WTC11 (cell line): ENCODE results near the gene UBN1.

Experiments used
- CREB1 ChIP-seq: sonication (generic); formaldehyde crosslinking; IDR thresholded peaks from 2 replicates; pipeline ENCODE4 v1.8.0; 2023; ENCODE audit warnings: mild to moderate bottlenecking, missing genetic modification reagents
- NR1H2 ChIP-seq: sonication (generic); formaldehyde crosslinking; IDR thresholded peaks from 2 replicates; pipeline ENCODE4 v1.9.0; 2021; ENCODE audit warnings: mild to moderate bottlenecking, moderate library complexity, missing genetic modification reagents
- TP53 ChIP-seq: sonication (generic); formaldehyde crosslinking; IDR thresholded peaks from 2 replicates; pipeline ENCODE4 v1.8.1; 2023; ENCODE audit warnings: mild to moderate bottlenecking, missing genetic modification reagents
- TF ChIP-seq, protein P1 (sequence below): sonication (generic); formaldehyde crosslinking; IDR thresholded peaks from 2 replicates; pipeline ENCODE4 v1.8.1; 2023; ENCODE audit warnings: mild to moderate bottlenecking, missing genetic modification reagents, moderate library complexity
- TF ChIP-seq, protein P2 (sequence below): sonication (generic); formaldehyde crosslinking; IDR thresholded peaks from 2 replicates; pipeline ENCODE4 v1.8.0; 2022; ENCODE audit warnings: mild to moderate bottlenecking, missing genetic modification reagents
- TF ChIP-seq, protein P3 (sequence below): fragments of 200-600 bp; IDR thresholded peaks from 2 replicates; pipeline ENCODE4 v1.8.0; 2022; ENCODE audit warnings: antibody characterized with exemption
- TF ChIP-seq, protein P4 (sequence below): sonication (generic); formaldehyde crosslinking; IDR thresholded peaks from 2 replicates; pipeline ENCODE4 v1.8.0; 2022; ENCODE audit warnings: mild to moderate bottlenecking, missing genetic modification reagents
- TF ChIP-seq, protein P5 (sequence below): sonication (generic); formaldehyde crosslinking; IDR thresholded peaks from 2 replicates; pipeline ENCODE4 v1.8.1; 2023; ENCODE audit warnings: mild to moderate bottlenecking, missing genetic modification reagents

DNA sequence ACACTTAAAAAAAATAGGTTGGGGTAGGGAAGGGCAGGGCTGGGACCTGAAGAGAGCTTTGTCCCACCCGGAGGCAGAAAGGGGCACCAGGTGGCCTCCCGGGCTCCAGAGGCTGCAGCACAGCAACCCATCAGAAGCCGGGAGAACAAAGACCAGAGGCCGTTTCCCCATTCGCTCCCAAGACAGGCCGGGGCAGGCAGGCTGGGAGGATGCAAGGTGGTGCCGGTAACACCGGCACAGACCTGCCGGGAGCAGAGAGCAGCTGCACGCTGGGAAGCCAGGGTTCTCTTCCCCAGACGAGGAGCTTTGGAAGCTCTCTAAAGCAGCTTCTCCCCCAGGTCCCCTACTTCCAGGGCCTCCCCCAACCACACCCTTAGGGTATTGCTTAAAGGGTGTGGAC lies 84.1 kb downstream of the UBN1 start:
- TF ChIP-seq, protein P1, sequence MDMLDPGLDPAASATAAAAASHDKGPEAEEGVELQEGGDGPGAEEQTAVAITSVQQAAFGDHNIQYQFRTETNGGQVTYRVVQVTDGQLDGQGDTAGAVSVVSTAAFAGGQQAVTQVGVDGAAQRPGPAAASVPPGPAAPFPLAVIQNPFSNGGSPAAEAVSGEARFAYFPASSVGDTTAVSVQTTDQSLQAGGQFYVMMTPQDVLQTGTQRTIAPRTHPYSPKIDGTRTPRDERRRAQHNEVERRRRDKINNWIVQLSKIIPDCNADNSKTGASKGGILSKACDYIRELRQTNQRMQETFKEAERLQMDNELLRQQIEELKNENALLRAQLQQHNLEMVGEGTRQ, result no peak
- TF ChIP-seq NR1H2 (CRISPR knock-in tag), result no peak
- TF ChIP-seq CREB1 (CRISPR knock-in tag), result no peak
- TF ChIP-seq, protein P2, sequence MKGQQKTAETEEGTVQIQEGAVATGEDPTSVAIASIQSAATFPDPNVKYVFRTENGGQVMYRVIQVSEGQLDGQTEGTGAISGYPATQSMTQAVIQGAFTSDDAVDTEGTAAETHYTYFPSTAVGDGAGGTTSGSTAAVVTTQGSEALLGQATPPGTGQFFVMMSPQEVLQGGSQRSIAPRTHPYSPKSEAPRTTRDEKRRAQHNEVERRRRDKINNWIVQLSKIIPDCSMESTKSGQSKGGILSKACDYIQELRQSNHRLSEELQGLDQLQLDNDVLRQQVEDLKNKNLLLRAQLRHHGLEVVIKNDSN (CRISPR knock-in tag), result no peak
- TF ChIP-seq, protein P3, sequence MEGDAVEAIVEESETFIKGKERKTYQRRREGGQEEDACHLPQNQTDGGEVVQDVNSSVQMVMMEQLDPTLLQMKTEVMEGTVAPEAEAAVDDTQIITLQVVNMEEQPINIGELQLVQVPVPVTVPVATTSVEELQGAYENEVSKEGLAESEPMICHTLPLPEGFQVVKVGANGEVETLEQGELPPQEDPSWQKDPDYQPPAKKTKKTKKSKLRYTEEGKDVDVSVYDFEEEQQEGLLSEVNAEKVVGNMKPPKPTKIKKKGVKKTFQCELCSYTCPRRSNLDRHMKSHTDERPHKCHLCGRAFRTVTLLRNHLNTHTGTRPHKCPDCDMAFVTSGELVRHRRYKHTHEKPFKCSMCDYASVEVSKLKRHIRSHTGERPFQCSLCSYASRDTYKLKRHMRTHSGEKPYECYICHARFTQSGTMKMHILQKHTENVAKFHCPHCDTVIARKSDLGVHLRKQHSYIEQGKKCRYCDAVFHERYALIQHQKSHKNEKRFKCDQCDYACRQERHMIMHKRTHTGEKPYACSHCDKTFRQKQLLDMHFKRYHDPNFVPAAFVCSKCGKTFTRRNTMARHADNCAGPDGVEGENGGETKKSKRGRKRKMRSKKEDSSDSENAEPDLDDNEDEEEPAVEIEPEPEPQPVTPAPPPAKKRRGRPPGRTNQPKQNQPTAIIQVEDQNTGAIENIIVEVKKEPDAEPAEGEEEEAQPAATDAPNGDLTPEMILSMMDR, result no peak
- TF ChIP-seq, protein P4, sequence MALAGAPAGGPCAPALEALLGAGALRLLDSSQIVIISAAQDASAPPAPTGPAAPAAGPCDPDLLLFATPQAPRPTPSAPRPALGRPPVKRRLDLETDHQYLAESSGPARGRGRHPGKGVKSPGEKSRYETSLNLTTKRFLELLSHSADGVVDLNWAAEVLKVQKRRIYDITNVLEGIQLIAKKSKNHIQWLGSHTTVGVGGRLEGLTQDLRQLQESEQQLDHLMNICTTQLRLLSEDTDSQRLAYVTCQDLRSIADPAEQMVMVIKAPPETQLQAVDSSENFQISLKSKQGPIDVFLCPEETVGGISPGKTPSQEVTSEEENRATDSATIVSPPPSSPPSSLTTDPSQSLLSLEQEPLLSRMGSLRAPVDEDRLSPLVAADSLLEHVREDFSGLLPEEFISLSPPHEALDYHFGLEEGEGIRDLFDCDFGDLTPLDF (CRISPR knock-in tag), result no peak
- TF ChIP-seq, protein P5, sequence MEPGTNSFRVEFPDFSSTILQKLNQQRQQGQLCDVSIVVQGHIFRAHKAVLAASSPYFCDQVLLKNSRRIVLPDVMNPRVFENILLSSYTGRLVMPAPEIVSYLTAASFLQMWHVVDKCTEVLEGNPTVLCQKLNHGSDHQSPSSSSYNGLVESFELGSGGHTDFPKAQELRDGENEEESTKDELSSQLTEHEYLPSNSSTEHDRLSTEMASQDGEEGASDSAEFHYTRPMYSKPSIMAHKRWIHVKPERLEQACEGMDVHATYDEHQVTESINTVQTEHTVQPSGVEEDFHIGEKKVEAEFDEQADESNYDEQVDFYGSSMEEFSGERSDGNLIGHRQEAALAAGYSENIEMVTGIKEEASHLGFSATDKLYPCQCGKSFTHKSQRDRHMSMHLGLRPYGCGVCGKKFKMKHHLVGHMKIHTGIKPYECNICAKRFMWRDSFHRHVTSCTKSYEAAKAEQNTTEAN, result no peak
- TF ChIP-seq TP53 (CRISPR knock-in tag), result no peak
